ENCODE results near the gene PRPSAP1. TPM values are rescaled to one million over a fixed set of nuclear protein-coding genes. Genes with fewer than 3 reads are reported as not detected.

Gene PRPSAP1
- total and polyA plus RNA-seq, 2 experiments from 2014 or later: 59.5 to 80.4 TPM

- no peak for DNase-seq (ENCODE audit: low read depth in 1 of 2, low spot score in 1 of 2)
- Histone ChIP-seq H3K9me3 (ENCODE audit: low read depth) (no peaks in the 10 kb centered on the region), H3K27ac (no peak overlapping the region), H3K27me3 (no peaks in the 10 kb centered on the region), H3K4me1 (ENCODE audit: low read depth) (no peaks in the 10 kb centered on the region), H3K4me3 (no peak overlapping the region), H3K36me3 (peaks cover 19% of the 10 kb centered on the region)
- no peak for TF ChIP-seq CTCF (IDR thresholded peaks at IDR 0.05; ENCODE audit: low read depth, low read length)
These were observed 8.2 kb downstream of the PRPSAP1 start for GRCh38 chr17:76345377-76345974.

DNA sequence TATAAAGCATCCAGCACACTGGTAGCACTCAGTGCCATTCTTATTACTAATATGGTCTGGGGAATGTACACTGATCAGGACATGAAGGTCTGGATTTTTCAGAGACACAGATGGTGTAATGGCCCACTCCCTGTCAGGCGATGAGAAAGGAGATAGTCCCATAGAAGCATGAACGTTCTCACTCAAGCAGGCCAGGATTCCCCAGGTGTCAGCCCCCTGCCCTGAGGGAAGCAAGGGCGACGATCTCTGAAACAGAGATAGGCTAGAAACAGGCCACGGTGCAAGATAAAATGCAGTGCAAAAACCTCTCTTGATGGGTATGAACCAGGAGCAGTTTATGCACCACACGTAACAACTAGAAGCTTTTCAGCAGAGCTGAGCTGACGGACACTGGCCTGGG lies 10.6 kb downstream of the PRPSAP1 start:
- no peak overlapping the region for H3K4me3 ChIP-seq
- DNase-seq (ENCODE audit: low read depth in 1 of 2, low spot score in 1 of 2): no peak
- H3K4me1 ChIP-seq (ENCODE audit: low read depth): no peaks in the 10 kb centered on the region
- no peaks in the 10 kb centered on the region for H3K9me3 ChIP-seq (ENCODE audit: low read depth)
- no peaks in the 10 kb centered on the region for H3K27me3 ChIP-seq
- peaks cover 19% of the 10 kb centered on the region for H3K36me3 ChIP-seq
- TF ChIP-seq CTCF (IDR thresholded peaks at IDR 0.05; ENCODE audit: low read depth, low read length): no peak
- H3K27ac ChIP-seq: no peak overlapping the region

DNA sequence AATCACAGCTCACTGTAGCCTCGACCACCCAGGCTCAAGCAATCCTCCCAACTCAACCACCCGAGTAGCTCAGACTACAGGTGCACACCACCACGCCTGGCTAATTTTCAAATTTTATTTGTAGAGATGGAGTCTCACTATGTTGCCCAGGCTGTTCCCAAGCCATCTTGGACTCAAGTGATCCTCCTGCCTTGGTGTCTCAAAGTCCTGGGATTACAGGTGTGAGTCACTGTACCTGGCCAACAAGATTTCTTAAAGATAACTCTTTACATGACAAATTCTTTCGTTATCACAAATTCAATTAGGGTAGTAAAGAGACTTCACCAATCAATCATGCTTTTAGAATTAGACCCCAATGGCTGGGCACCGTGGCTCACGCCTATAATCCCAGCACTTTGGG lies 12.4 kb downstream of the PRPSAP1 start:
- no peaks in the 10 kb centered on the region for H3K4me1 ChIP-seq (ENCODE audit: low read depth)
- no peaks in the 10 kb centered on the region for H3K9me3 ChIP-seq (ENCODE audit: low read depth)
- no peak for DNase-seq (ENCODE audit: low read depth in 1 of 2, low spot score in 1 of 2)
- H3K36me3 ChIP-seq: peaks cover 12% of the 10 kb centered on the region
- H3K27ac ChIP-seq: no peak overlapping the region
- TF ChIP-seq CTCF (IDR thresholded peaks at IDR 0.05; ENCODE audit: low read depth, low read length): no peak
- no peak overlapping the region for H3K4me3 ChIP-seq
- H3K27me3 ChIP-seq: no peaks in the 10 kb centered on the region

DNA sequence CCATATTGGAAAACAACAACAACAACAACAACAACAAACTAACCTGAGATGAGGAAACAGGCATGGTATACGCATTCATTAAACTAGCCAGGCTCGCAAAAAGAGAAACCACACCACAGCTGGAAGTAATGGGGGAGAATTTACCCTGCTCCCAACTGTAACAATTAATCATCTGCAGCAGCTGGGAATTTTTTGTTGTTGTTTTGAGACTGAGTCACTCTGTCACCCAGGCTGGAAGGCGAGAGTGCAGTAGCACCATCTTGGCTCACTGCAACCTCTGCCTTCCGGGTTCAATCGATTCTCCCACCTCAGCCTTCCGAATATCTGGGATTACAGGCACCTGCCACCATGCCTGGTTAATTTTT lies 16.3 kb downstream of the PRPSAP1 start:
- H3K4me1 ChIP-seq (ENCODE audit: low read depth): no peaks in the 10 kb centered on the region
- H3K27me3 ChIP-seq: no peaks in the 10 kb centered on the region
- no peaks in the 10 kb centered on the region for H3K36me3 ChIP-seq
- no peak for DNase-seq (ENCODE audit: low read depth in 1 of 2, low spot score in 1 of 2)
- no peak overlapping the region for H3K4me3 ChIP-seq
- H3K9me3 ChIP-seq (ENCODE audit: low read depth): no peaks in the 10 kb centered on the region
- no peak for TF ChIP-seq CTCF (IDR thresholded peaks at IDR 0.05; ENCODE audit: low read depth, low read length)
- H3K27ac ChIP-seq: peak overlapping the region; percentile 63

- no peak for DNase-seq (ENCODE audit: low read depth in 1 of 2, low spot score in 1 of 2)
- peak overlapping the region; percentile 63 for H3K27ac ChIP-seq
- H3K36me3 ChIP-seq: no peaks in the 10 kb centered on the region
- no peak overlapping the region for H3K4me3 ChIP-seq
- no peaks in the 10 kb centered on the region for H3K9me3 ChIP-seq (ENCODE audit: low read depth)
- no peaks in the 10 kb centered on the region for H3K27me3 ChIP-seq
- no peak for TF ChIP-seq CTCF (IDR thresholded peaks at IDR 0.05; ENCODE audit: low read depth, low read length)
- no peaks in the 10 kb centered on the region for H3K4me1 ChIP-seq (ENCODE audit: low read depth)
These were observed 16.8 kb downstream of the PRPSAP1 start for GRCh38 chr17:76336756-76337412.
